HG03520 (cell line): ENCODE data around the gene CCDC74A.
"Not testable (repeated sequence)": the region's sequence is repeated elsewhere in the genome, so short reads cannot be mapped to it uniquely, and the experiment has no call there.

Experiments
- ATAC-seq: cut with Tn5 transposase; IDR thresholded peaks from one replicate; pipeline ENCODE4 v1.9.1; 2021; ENCODE audit warnings: mild to moderate bottlenecking, moderate library complexity; ENCODE audit not compliant: unreplicated experiment

The CCDC74A gene

GRCh38 chr2:131527131-131528001 is at the start of gene CCDC74A:
CCDC74A (plus strand) TSS chr2:131527888; CDS start chr2:131527971, 83 bp downstream.
- ATAC-seq: peak; percentile 89

GRCh38 chr2:131478074-131478849 is 49.4 kb upstream of the CCDC74A start:
- not testable (repeated sequence) for ATAC-seq

- ATAC-seq: not testable (repeated sequence)
These were observed 48.7 kb upstream of the CCDC74A start for GRCh38 chr2:131478850-131479461.

- ATAC-seq: not testable (repeated sequence)
These were observed 47.3 kb upstream of the CCDC74A start for GRCh38 chr2:131480351-131480750.

- ATAC-seq: not testable (repeated sequence)
These were observed 45.1 kb upstream of the CCDC74A start for GRCh38 chr2:131482506-131483155.

- ATAC-seq: not testable (repeated sequence)
These were observed 43.5 kb upstream of the CCDC74A start for GRCh38 chr2:131483981-131484820.

- ATAC-seq: not testable (repeated sequence)
These were observed 42.7 kb upstream of the CCDC74A start for GRCh38 chr2:131484906-131485460.

GRCh38 chr2:131486201-131486902 is 41.3 kb upstream of the CCDC74A start:
- ATAC-seq: not testable (repeated sequence)

- no peak for ATAC-seq
These were observed 39.1 kb upstream of the CCDC74A start for GRCh38 chr2:131488306-131489205.

- ATAC-seq: not testable (repeated sequence)
These were observed 36.8 kb upstream of the CCDC74A start for GRCh38 chr2:131490616-131491468.

- peak; percentile 1 for ATAC-seq
These were observed 36.2 kb upstream of the CCDC74A start for GRCh38 chr2:131491469-131491836.

- ATAC-seq: not testable (repeated sequence)
These were observed 35.7 kb upstream of the CCDC74A start, which contains the start of gene MZT2A for GRCh38 chr2:131492015-131492417. MZT2A (minus strand) TSS chr2:131492397; CDS start chr2:131492376, 21 bp downstream.

- peak; percentile 68 for ATAC-seq
These were observed 35.1 kb upstream of the CCDC74A start for GRCh38 chr2:131492418-131493198.

- ATAC-seq: peak; percentile 12
These were observed 34.3 kb upstream of the CCDC74A start for GRCh38 chr2:131493199-131493968.

- not testable (repeated sequence) for ATAC-seq
These were observed 32.2 kb upstream of the CCDC74A start for GRCh38 chr2:131495506-131495905.
